Endometrial microvascular endothelial cells (primary cell): ENCODE data around the gene KCNH4. TPM values are rescaled to one million over a fixed set of nuclear protein-coding genes. Genes with fewer than 3 reads are reported as not detected.

Source experiments
- in situ Hi-C: cut with HindIII; loops from 2 replicates; pipeline ENCODE4 v1.10.0; 2017; ENCODE audit warnings: low sequenced_read_pairs, low pct_unique_long_range_greater_than_20kb; ENCODE audit errors: inconsistent ontology term
- total RNA-seq: library from RNA; depleted of rRNA; stranded (reverse); fragments of >200 nt; gene quantifications from one replicate; pipeline ENCODE4 v1.2.3, GENCODE V29; 2015; ENCODE audit errors: inconsistent ontology term

The KCNH4 gene
- total RNA-seq, 1 donor from 2014 or later = not detected

- in situ Hi-C loops = no loop called here
Observed at GRCh38 chr17:42126836-42127235, 54.1 kb downstream of the KCNH4 start.

- in situ Hi-C loops = no loop called here
Observed at GRCh38 chr17:42125565-42125964, 55.4 kb downstream of the KCNH4 start.

GRCh38 chr17:42124256-42124655 is 56.7 kb downstream of the KCNH4 start:
- in situ Hi-C loops = loop anchor here (25.0 kb wide), 1 partner anchor 162 kb away; the partner anchor contains the start of gene CNP

- in situ Hi-C loops = loop anchor here (25.0 kb wide), 1 partner anchor 160 kb away; the partner anchor contains the start of gene CNP
Observed at GRCh38 chr17:42122371-42123303, 58.3 kb downstream of the KCNH4 start, which contains the start of gene HSPB9. HSPB9 (plus strand) TSS chr17:42122804; CDS start chr17:42122851, 47 bp downstream.

GRCh38 chr17:42120770-42121769 is 59.9 kb downstream of the KCNH4 start, which contains the start of gene KAT2A:
KAT2A (minus strand) TSS chr17:42121367; CDS start chr17:42121304, 63 bp downstream.
- in situ Hi-C loops = loop anchor here (25.0 kb wide), 1 partner anchor 159 kb away; the partner anchor contains the start of gene CNP

- in situ Hi-C loops = loop anchor here (25.0 kb wide), 1 partner anchor 158 kb away; the partner anchor contains the start of gene CNP
Observed at GRCh38 chr17:42120161-42120769, 60.7 kb downstream of the KCNH4 start.

- in situ Hi-C loops = loop anchor here (25.0 kb wide), 1 partner anchor 157 kb away; the partner anchor contains the start of gene CNP
Observed at GRCh38 chr17:42119301-42119700, 61.6 kb downstream of the KCNH4 start.

GRCh38 chr17:42118545-42118944 is 62.4 kb downstream of the KCNH4 start:
- in situ Hi-C loops = loop anchor here (25.0 kb wide), 1 partner anchor 156 kb away; the partner anchor contains the start of gene CNP

- in situ Hi-C loops = loop anchor here (25.0 kb wide), 1 partner anchor 156 kb away; the partner anchor contains the start of gene CNP
Observed at GRCh38 chr17:42118126-42118510, 62.8 kb downstream of the KCNH4 start.

- in situ Hi-C loops = loop anchor here (25.0 kb wide), 1 partner anchor 155 kb away; the partner anchor contains the start of gene CNP
Observed at GRCh38 chr17:42117397-42118125, 63.4 kb downstream of the KCNH4 start.

GRCh38 chr17:42116705-42117396 is 64.1 kb downstream of the KCNH4 start:
- in situ Hi-C loops = loop anchor here (25.0 kb wide), 1 partner anchor 155 kb away; the partner anchor contains the start of gene CNP

- in situ Hi-C loops = loop anchor here (25.0 kb wide), 1 partner anchor 152 kb away; the partner anchor contains the start of gene CNP
Observed at GRCh38 chr17:42114118-42114517, 66.8 kb downstream of the KCNH4 start.

- in situ Hi-C loops = loop anchor here (25.0 kb wide), 1 partner anchor 151 kb away; the partner anchor contains the start of gene CNP
Observed at GRCh38 chr17:42113293-42114069, 67.5 kb downstream of the KCNH4 start.

GRCh38 chr17:42112552-42113176 is 68.3 kb downstream of the KCNH4 start, which contains the start of gene DHX58:
DHX58 (minus strand) TSS chr17:42112714; CDS start chr17:42111892, 822 bp downstream.
- in situ Hi-C loops = loop anchor here (25.0 kb wide), 1 partner anchor 150 kb away; the partner anchor contains the start of gene CNP

- in situ Hi-C loops = loop anchor here (25.0 kb wide), 1 partner anchor 150 kb away; the partner anchor contains the start of gene CNP
Observed at GRCh38 chr17:42111871-42112551, 68.9 kb downstream of the KCNH4 start.
